ENCODE measurements around the gene SLC22A14. TPM values are rescaled to one million over a fixed set of nuclear protein-coding genes. Genes with fewer than 3 reads are reported as not detected.

The SLC22A14 gene
- total RNA-seq, 4 donors from 2014 or later, result 5.0 TPM; not detected in 3

DNA sequence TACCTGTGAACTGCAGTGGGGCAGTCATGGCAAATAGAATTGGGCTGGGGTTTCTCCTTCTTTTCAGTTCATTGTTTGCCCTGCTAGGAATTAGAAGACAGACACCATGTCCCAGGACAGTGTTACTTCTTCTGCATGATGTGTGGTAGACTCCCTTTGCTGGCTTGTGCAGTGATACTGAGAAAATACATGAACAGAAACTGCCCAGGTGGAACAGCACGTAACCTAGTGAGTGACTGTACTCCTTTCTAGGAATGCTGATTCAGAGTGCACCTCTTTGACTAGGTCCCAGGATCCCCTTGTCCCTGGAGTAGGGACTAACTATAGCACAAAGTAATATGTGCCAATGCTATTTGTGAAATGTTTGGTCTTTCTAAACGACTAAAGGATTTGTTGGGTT lies 27.2 kb upstream of the SLC22A14 start:
- no peaks in the 10 kb centered on the region for H3K27me3 ChIP-seq
- H3K9me3 ChIP-seq, result no peaks in the 10 kb centered on the region
- no peak overlapping the region for H3K4me3 ChIP-seq
- no peak overlapping the region for H3K27ac ChIP-seq
- TF ChIP-seq, protein P1, sequence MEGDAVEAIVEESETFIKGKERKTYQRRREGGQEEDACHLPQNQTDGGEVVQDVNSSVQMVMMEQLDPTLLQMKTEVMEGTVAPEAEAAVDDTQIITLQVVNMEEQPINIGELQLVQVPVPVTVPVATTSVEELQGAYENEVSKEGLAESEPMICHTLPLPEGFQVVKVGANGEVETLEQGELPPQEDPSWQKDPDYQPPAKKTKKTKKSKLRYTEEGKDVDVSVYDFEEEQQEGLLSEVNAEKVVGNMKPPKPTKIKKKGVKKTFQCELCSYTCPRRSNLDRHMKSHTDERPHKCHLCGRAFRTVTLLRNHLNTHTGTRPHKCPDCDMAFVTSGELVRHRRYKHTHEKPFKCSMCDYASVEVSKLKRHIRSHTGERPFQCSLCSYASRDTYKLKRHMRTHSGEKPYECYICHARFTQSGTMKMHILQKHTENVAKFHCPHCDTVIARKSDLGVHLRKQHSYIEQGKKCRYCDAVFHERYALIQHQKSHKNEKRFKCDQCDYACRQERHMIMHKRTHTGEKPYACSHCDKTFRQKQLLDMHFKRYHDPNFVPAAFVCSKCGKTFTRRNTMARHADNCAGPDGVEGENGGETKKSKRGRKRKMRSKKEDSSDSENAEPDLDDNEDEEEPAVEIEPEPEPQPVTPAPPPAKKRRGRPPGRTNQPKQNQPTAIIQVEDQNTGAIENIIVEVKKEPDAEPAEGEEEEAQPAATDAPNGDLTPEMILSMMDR (IDR thresholded peaks at IDR 0.05), result no peak
- no peak for TF ChIP-seq POLR2A (IDR thresholded peaks at IDR 0.05)
- peaks cover 0 to 43% (median 0%) of the 10 kb centered on the region in 3 donors for H3K36me3 ChIP-seq
- no peak for DNase-seq
- H3K4me1 ChIP-seq, result no peaks in the 10 kb centered on the region

DNA sequence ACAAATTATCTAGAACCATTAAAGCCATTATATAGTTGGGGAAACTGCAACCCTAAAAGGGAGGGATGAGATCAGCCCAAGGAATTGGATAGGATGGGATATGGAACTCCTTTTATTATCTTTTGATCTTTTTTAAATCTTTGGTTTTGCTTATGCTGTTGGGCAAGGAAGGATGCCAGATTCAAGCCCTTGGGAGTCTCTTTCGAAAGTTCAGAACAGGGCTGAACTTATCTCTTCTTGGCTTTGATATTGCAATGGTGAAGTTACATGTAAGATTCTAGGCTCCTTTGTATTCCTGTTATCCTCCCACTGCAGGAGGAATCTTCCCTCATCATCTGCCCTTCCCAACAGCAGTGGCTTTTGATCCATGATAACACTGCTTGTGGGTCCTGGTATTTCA lies 26.5 kb upstream of the SLC22A14 start:
- peaks cover 0 to 41% (median 0%) of the 10 kb centered on the region in 3 donors for H3K36me3 ChIP-seq
- no peak overlapping the region for H3K4me3 ChIP-seq
- TF ChIP-seq, protein P1 (IDR thresholded peaks at IDR 0.05), result no peak
- no peak for TF ChIP-seq POLR2A (IDR thresholded peaks at IDR 0.05)
- no peak for DNase-seq
- no peak overlapping the region for H3K27ac ChIP-seq
- no peaks in the 10 kb centered on the region for H3K27me3 ChIP-seq
- H3K9me3 ChIP-seq, result no peaks in the 10 kb centered on the region
- no peaks in the 10 kb centered on the region for H3K4me1 ChIP-seq

DNA sequence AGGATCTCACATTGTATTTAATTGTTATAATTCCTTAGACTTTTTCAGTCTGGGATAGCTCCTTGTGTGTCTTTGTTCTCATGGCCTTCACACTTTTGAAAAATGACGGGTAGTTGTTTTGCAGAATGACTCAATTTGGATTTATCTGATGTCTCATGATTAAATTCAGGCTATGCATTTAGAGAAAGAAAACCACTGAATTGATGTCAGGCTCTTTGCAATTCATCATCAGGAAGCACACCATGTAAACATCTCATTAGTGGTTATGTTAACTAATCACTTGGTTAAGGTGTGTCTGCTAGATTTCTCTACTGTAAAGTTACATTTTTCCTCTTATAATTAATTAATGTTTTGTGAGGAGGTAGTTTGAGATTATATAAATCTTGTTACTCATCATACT lies 24.5 kb upstream of the SLC22A14 start:
- Histone ChIP-seq H3K36me3 (peaks cover 0 to 21% (median 0%) of the 10 kb centered on the region in 3 donors), H3K27me3 (no peaks in the 10 kb centered on the region), H3K9me3 (no peaks in the 10 kb centered on the region), H3K4me1 (no peaks in the 10 kb centered on the region), H3K27ac (no peak overlapping the region), H3K4me3 (no peak overlapping the region)
- no peak for DNase-seq
- TF ChIP-seq, protein P1 (IDR thresholded peaks at IDR 0.05), result no peak

DNA sequence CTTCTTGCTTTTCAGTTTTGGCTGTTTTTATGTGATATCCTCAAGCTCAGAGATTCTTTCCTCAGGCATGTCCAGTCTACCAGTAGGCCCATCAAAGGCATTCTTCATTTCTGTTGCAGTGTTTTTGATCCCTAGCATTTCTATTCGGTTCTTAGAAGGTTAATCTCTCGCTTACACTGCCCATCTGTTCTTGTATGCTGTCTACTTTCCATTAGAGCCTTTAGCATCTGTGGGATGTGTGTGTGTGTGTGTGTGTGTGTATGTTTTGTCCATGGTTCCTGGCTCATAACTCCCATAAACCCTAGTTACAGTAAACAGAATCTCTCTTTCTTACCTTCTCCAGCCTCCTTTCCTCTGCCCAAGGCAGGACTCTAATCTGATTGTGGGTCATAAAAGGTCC lies 21.6 kb upstream of the SLC22A14 start:
- TF ChIP-seq, protein P1 (IDR thresholded peaks at IDR 0.05), result no peak
- TF ChIP-seq POLR2A (IDR thresholded peaks at IDR 0.05), result no peak
- no peak overlapping the region for H3K27ac ChIP-seq
- H3K9me3 ChIP-seq, result no peaks in the 10 kb centered on the region
- H3K27me3 ChIP-seq, result no peaks in the 10 kb centered on the region
- H3K4me1 ChIP-seq, result no peaks in the 10 kb centered on the region
- no peaks in the 10 kb centered on the region for H3K36me3 ChIP-seq
- no peak overlapping the region for H3K4me3 ChIP-seq
- DNase-seq, result no peak

DNA sequence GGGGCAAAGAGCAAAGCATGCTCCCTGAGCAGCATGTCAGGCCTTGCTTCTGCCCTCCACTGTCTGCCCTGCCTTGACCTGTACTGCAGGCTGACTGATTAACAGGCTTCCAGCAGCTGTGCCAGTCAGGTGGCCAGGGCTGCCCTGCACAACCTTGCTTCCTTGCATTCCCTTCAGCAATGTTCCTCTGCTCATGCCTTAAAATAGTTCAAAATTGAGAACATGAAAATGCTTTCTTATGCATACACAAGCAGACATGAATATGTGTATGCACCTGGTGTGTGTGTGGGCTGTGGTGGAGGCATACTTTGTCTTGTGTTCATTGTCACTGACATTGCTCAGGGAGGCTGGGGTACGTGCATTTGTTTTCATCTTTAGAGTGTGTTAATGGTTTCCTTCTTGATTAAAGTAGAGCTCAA lies 17.7 kb upstream of the SLC22A14 start:
- H3K27ac ChIP-seq, result no peak overlapping the region
- H3K9me3 ChIP-seq, result no peaks in the 10 kb centered on the region
- no peak overlapping the region for H3K4me3 ChIP-seq
- no peaks in the 10 kb centered on the region for H3K27me3 ChIP-seq
- H3K36me3 ChIP-seq, result no peaks in the 10 kb centered on the region
- DNase-seq, result no peak
- no peak for TF ChIP-seq POLR2A (IDR thresholded peaks at IDR 0.05)
- H3K4me1 ChIP-seq, result no peaks in the 10 kb centered on the region

DNA sequence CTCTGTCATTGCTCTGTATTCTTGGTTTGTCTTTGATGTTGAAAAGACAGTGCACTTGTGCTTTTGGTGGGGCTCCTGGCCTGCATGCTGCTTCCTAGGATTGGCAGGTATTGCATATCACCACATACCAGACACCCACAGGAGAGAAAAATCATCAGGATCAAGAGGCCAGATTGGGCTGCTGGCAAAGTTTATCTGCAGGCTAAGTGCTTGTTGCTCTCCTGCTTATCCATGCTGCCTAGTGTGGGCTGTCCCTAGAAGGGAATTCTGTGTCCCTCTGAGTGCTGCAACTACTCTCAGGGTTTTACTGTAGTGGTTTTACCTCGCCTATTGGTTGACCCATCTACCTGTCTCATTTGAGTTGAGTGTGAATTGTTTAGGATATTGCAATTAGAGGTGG lies 17.3 kb upstream of the SLC22A14 start:
- Histone ChIP-seq H3K4me1 (no peaks in the 10 kb centered on the region), H3K27me3 (no peaks in the 10 kb centered on the region), H3K9me3 (no peaks in the 10 kb centered on the region), H3K36me3 (no peaks in the 10 kb centered on the region), H3K27ac (no peak overlapping the region), H3K4me3 (no peak overlapping the region)
- DNase-seq, result no peak
- TF ChIP-seq, protein P1 (IDR thresholded peaks at IDR 0.05), result no peak
- no peak for TF ChIP-seq POLR2A (IDR thresholded peaks at IDR 0.05)

Data from Peyer's patch (tissue), 4 donors.